H1 (cell line): ENCODE measurements around the gene PIERCE2. TPM values are rescaled to one million over a fixed set of nuclear protein-coding genes. Genes with fewer than 3 reads are reported as not detected.

Experiments
- CTCF ChIA-PET: fragments of 300-600 bp; sonication (Branson Sonifier 250); formaldehyde crosslinking; loops from one replicate; lab custom pipeline; 2021; ENCODE audit not compliant: partially characterized antibody; lab: Charles Lee
- POLR2A ChIA-PET: fragments of 300-600 bp; sonication (Branson Sonifier 250); formaldehyde crosslinking; loops from one replicate; lab custom pipeline; 2021; ENCODE audit warnings: inconsistent platforms; ENCODE audit not compliant: partially characterized antibody; lab: Charles Lee
- DNase-seq, 2 experiments: peaks; one replicate each; pipeline versions ENCODE4 v3.0.0 to v3.0.0-alpha.2; 2010 to 2022; ENCODE audit warnings: low spot score in 2 of 2, low read depth in 1 of 2, mixed read lengths in 1 of 2
- FAIRE-seq: peaks from 2 replicates; lab custom pipeline; 2011; peaks lifted over from hg19 to GRCh38; lab: Jason Lieb, UNC
- H2AFZ ChIP-seq: 2 replicates; pipeline ENCODE4 v1.8.1; 2012; ENCODE audit warnings: low read length, inconsistent platforms
- H2AK5ac ChIP-seq: 2 replicates; pipeline ENCODE4 v1.6.1; 2013; ENCODE audit warnings: low read depth, low read length
- H2BK120ac ChIP-seq: replicated peaks from 2 replicates; pipeline ENCODE3; 2013; ENCODE audit warnings: low read depth, low read length, inconsistent platforms
- H2BK12ac ChIP-seq: 2 replicates; pipeline ENCODE4 v1.6.1; 2013; ENCODE audit warnings: low read depth, low read length
- H2BK15ac ChIP-seq: 2 replicates; pipeline ENCODE4 v1.6.1; 2013; ENCODE audit warnings: low read length
- H2BK20ac ChIP-seq: 2 replicates; pipeline ENCODE4 v1.6.1; 2013; ENCODE audit warnings: low read length
- H2BK5ac ChIP-seq: 2 replicates; pipeline ENCODE4 v1.6.1; 2013; ENCODE audit warnings: low read depth, low read length
- H3K14ac ChIP-seq: 2 replicates; pipeline ENCODE4 v1.6.1; 2013; ENCODE audit warnings: inconsistent platforms; ENCODE audit not compliant: insufficient read length
- H3K18ac ChIP-seq: 2 replicates; pipeline ENCODE4 v1.6.1; 2013; ENCODE audit warnings: low read length; ENCODE audit errors: extremely low read depth
- H3K23ac ChIP-seq: 2 replicates; pipeline ENCODE4 v1.6.1; 2013; ENCODE audit warnings: inconsistent platforms; ENCODE audit not compliant: insufficient read length
- H3K23me2 ChIP-seq: 2 replicates; pipeline ENCODE4 v1.6.1; 2013; ENCODE audit warnings: low read depth, low read length
- H3K27ac ChIP-seq: 2 replicates; pipeline ENCODE4 v1.6.1; 2011; ENCODE audit warnings: low read depth, low read length, inconsistent platforms
- H3K27me3 ChIP-seq, 4 experiments: replicated peaks in 1 of 4; 1 replicate in 1 of 4; 2 replicates in 3 of 4; pipeline versions ENCODE4 v1.6.1 to v1.8.1; 2011 to 2013; ENCODE audit warnings: low read length in 3 of 4, mild to moderate bottlenecking in 3 of 4, inconsistent platforms in 2 of 4, mixed read lengths in 2 of 4, moderate library complexity in 1 of 4; ENCODE audit not compliant: control insufficient read depth in 3 of 4, insufficient read depth in 3 of 4; ENCODE audit errors: extremely low read depth in 1 of 4
- H3K36me3 ChIP-seq, 4 experiments: 2 replicates each; pipeline versions ENCODE4 v1.6.1 to v1.8.1; 2011 to 2013; ENCODE audit warnings: mild to moderate bottlenecking in 4 of 4, low read length in 3 of 4, moderate library complexity in 2 of 4, control low read depth in 1 of 4, inconsistent platforms in 1 of 4; ENCODE audit not compliant: insufficient read depth in 4 of 4, control insufficient read depth in 2 of 4
- H3K4ac ChIP-seq: replicated peaks from 2 replicates; pipeline ENCODE3; 2013; ENCODE audit warnings: low read length, low read depth, mixed read lengths, inconsistent platforms; ENCODE audit not compliant: insufficient read length
- H3K4me1 ChIP-seq, 4 experiments: replicated peaks in 1 of 4; 1 replicate in 1 of 4; 2 replicates in 3 of 4; pipeline versions ENCODE4 v1.6.1 to v1.8.1; 2011 to 2013; ENCODE audit warnings: low read length in 3 of 4, inconsistent platforms in 2 of 4, mixed read lengths in 1 of 4; ENCODE audit not compliant: insufficient read depth in 4 of 4, control insufficient read depth in 3 of 4
- H3K4me2 ChIP-seq, 2 experiments: 2 replicates each; pipeline versions ENCODE4 v1.6.1 to v1.8.1; 2011 to 2013; ENCODE audit warnings: low read depth in 2 of 2, low read length in 2 of 2, control low read depth in 1 of 2, inconsistent platforms in 1 of 2, mild to moderate bottlenecking in 1 of 2; ENCODE audit not compliant: insufficient read depth in 1 of 2
- H3K4me3 ChIP-seq, 4 experiments: fragments of 200-600, 300-600 bp in 1 of 4; sonication (generic), shearing (Covaris generic), sonication (Bioruptor Twin) in 1 of 4; 2 replicates each; pipeline versions ENCODE4 v1.5.1 to v1.8.1; 2011 to 2016; ENCODE audit warnings: low read length in 4 of 4, low read depth in 3 of 4, control low read depth in 2 of 4, inconsistent platforms in 2 of 4, mild to moderate bottlenecking in 2 of 4, mixed read lengths in 1 of 4, moderate library complexity in 1 of 4; ENCODE audit not compliant: insufficient read depth in 2 of 4; ENCODE audit errors: extremely low read depth in 1 of 4
- H3K56ac ChIP-seq: replicated peaks from 2 replicates; pipeline ENCODE3; 2013; ENCODE audit warnings: low read depth, mild to moderate bottlenecking, mixed read lengths, low read length, inconsistent platforms; ENCODE audit not compliant: insufficient read length
- H3K79me1 ChIP-seq: 2 replicates; pipeline ENCODE4 v1.6.1; 2013; ENCODE audit warnings: low read depth, low read length, control low read depth
- H3K79me2 ChIP-seq, 2 experiments: 2 replicates each; pipeline versions ENCODE4 v1.6.1 to v1.8.1; 2012 to 2013; ENCODE audit warnings: low read length in 2 of 2, mild to moderate bottlenecking in 2 of 2, inconsistent platforms in 1 of 2; ENCODE audit not compliant: insufficient read depth in 2 of 2, control insufficient read depth in 1 of 2
- H3K9ac ChIP-seq, 4 experiments: replicated peaks in 1 of 4; 1 replicate in 1 of 4; 2 replicates in 3 of 4; pipeline versions ENCODE4 v1.6.1 to v1.8.1; 2011 to 2013; ENCODE audit warnings: low read depth in 3 of 4, low read length in 3 of 4, control low read depth in 2 of 4, mild to moderate bottlenecking in 2 of 4, moderate library complexity in 2 of 4, inconsistent platforms in 1 of 4; ENCODE audit errors: extremely low read depth in 1 of 4
- H3K9me3 ChIP-seq, 2 experiments: 2 replicates each; pipeline versions ENCODE4 v1.6.1 to v1.8.1; 2012 to 2013; ENCODE audit warnings: mild to moderate bottlenecking in 2 of 2, moderate library complexity in 2 of 2, control low read depth in 1 of 2, inconsistent platforms in 1 of 2, low read depth in 1 of 2, low read length in 1 of 2, mixed read lengths in 1 of 2; ENCODE audit not compliant: insufficient read depth in 2 of 2
- H4K20me1 ChIP-seq, 2 experiments: replicated peaks in 1 of 2; 2 replicates each; pipeline versions ENCODE3 to v1.8.1; 2011 to 2013; ENCODE audit warnings: inconsistent platforms in 2 of 2, low read length in 2 of 2, mild to moderate bottlenecking in 1 of 2; ENCODE audit not compliant: insufficient read depth in 2 of 2, control insufficient read depth in 1 of 2
- H4K5ac ChIP-seq: 2 replicates; pipeline ENCODE4 v1.6.1; 2013; ENCODE audit warnings: low read length, low read depth, mixed read lengths, inconsistent platforms; ENCODE audit not compliant: insufficient read length
- H4K8ac ChIP-seq: 2 replicates; pipeline ENCODE4 v1.8.0; 2013; ENCODE audit warnings: mild to moderate bottlenecking, moderate library complexity, low read length, inconsistent platforms; ENCODE audit not compliant: insufficient read depth; ENCODE audit errors: extremely low read depth
- H4K91ac ChIP-seq: replicated peaks from 2 replicates; pipeline ENCODE3; 2013; ENCODE audit warnings: low read length, mixed read lengths, inconsistent platforms; ENCODE audit not compliant: insufficient read length
- CBX5 ChIP-seq: fragments of 300-800, 300-1000 bp; sonication (generic); IDR thresholded peaks from 2 replicates; pipeline ENCODE4 v1.7.1; 2016; ENCODE audit warnings: antibody characterized with exemption, low read length, low read depth
- WGBS, 2 experiments: shearing (Covaris generic) in 1 of 2; methylation state at CpG; one replicate each; pipeline versions ENCODE4 v1.1.6 to v1.1.7; 2013 to 2015; ENCODE audit warnings: low lambda C conversion rate in 2 of 2, mixed read lengths in 2 of 2, inconsistent platforms in 1 of 2, low coverage in 1 of 2, missing lambda C conversion rate in 1 of 2; ENCODE audit not compliant: insufficient replicate concordance in 2 of 2, insufficient coverage in 1 of 2, insufficient read length in 1 of 2; ENCODE audit errors: extremely low coverage in 1 of 2, missing lambda C conversion rate in 1 of 2; 5-methylcytosine and 5-hydroxymethylcytosine counted together
- polyA plus RNA-seq, 7 experiments: library from polyadenylated mRNA; depleted of rRNA in 3 of 7; stranded (reverse) in 5 of 7; unstranded in 2 of 7; fragments of >200 nt in 5 of 7; fragments of 200-250 nt in 2 of 7; gene quantifications; 1 replicate in 5 of 7; 2 replicates in 1 of 7; 4 replicates in 1 of 7; pipeline versions ENCODE4 v1.2.1 to v1.2.3, GENCODE V29; 2011 to 2013; ENCODE audit warnings: missing spikeins in 2 of 7, mixed read lengths in 2 of 7
- total RNA-seq: library from RNA; stranded (reverse); fragmentation: NEBNext Ultra II Directional; extraction: Animal tissue kit (Norgen Biotek cat#: 25700); gene quantifications from 2 replicates; pipeline ENCODE4 v1.2.1, GENCODE V29; 2021

The PIERCE2 gene
- total and polyA plus RNA-seq, 2 of the 8 experiments (the other 6 are each of a cell fraction or from before 2014, with no cell fraction given): 1.9 to 2.7 TPM

DNA sequence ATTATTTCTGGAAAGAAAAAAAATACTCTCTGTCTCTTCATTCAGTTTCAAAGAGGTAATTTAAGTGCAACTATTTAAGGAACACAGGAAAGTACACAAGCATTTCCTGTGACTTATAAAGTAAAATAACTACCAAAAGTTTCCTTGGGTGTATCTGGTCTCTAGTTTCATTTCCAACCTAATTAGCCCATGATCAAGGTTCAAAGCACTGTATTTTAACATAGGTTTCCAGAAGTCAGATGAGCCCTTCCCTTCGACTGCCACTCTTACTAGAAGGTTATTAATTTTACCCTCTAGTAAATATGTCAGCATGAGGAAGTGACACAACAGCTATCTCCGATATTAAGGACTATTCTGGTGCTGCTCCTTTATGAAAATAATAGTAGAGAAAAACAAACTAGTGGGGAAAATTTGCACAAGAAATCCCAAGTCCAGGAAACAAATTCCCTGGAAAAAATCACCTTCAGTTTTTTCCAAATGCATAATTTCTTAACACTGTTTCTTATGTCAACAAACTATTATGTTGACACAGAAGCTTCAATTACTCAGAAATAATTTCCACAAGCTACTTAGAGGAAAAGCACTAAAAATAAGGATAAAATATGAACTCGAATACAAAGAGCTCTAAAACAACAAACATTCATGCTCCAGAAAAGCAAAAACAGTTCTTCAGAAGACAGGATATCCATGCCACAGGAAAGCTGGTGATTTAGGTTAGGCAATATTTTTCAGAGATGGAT, 35.4 kb upstream of the PIERCE2 start:
- WGBS, 2 experiments: 95% methylated on average over 3 of the region's 3 CpGs; no CpG with 5 or more reads in 1 of the 2 experiments
- no peak overlapping the region for H2BK15ac ChIP-seq
- no peak for TF ChIP-seq CBX5
- peaks cover 0 to 2% (median 0%) of the 10 kb centered on the region in 4 experiments; a peak in 1 of 8 replicates for H3K36me3 ChIP-seq
- H3K18ac ChIP-seq: no peak overlapping the region
- no peak overlapping the region for H4K8ac ChIP-seq
- H2BK120ac ChIP-seq: no peak overlapping the region
- no peak overlapping the region for H2BK5ac ChIP-seq
- no peak for DNase-seq
- H2AFZ ChIP-seq: no peak overlapping the region
- H3K23ac ChIP-seq: no peak overlapping the region
- H3K27me3 ChIP-seq: no peaks in the 10 kb centered on the region
- POLR2A ChIA-PET: no interaction called here
- no peak overlapping the region for H4K91ac ChIP-seq
- H2BK12ac ChIP-seq: no peak overlapping the region
- no peak overlapping the region for H3K27ac ChIP-seq
- no peak overlapping the region for H2BK20ac ChIP-seq
- no peak overlapping the region for H4K5ac ChIP-seq
- no peak overlapping the region for H3K56ac ChIP-seq
- FAIRE-seq: no peak
- no peaks in the 10 kb centered on the region for H3K79me2 ChIP-seq
- no peak overlapping the region for H3K4me3 ChIP-seq
- no peak overlapping the region for H3K4me2 ChIP-seq
- no peak overlapping the region for H3K14ac ChIP-seq
- H3K79me1 ChIP-seq: no peaks in the 10 kb centered on the region
- no peaks in the 10 kb centered on the region for H4K20me1 ChIP-seq
- no peaks in the 10 kb centered on the region for H3K23me2 ChIP-seq
- no peaks in the 10 kb centered on the region for H3K9me3 ChIP-seq
- no peaks in the 10 kb centered on the region for H3K4me1 ChIP-seq
- CTCF ChIA-PET: no interaction called here
- no peak overlapping the region for H2AK5ac ChIP-seq
- H3K4ac ChIP-seq: no peak overlapping the region
- H3K9ac ChIP-seq: no peak overlapping the region
